Colon (tissue), 2 donors: ENCODE results near the gene PNISR.

Experiments used
- FAIRE-seq: peaks from 2 replicates; lab custom pipeline; 2012; peaks lifted over from hg19 to GRCh38; lab: Jason Lieb, UNC
- donor health status: control.
- donor health status: control.

Gene PNISR

GRCh38 chr6:99402448-99402847 is 22.7 kb downstream of the PNISR start:
- no peak for FAIRE-seq

DNA sequence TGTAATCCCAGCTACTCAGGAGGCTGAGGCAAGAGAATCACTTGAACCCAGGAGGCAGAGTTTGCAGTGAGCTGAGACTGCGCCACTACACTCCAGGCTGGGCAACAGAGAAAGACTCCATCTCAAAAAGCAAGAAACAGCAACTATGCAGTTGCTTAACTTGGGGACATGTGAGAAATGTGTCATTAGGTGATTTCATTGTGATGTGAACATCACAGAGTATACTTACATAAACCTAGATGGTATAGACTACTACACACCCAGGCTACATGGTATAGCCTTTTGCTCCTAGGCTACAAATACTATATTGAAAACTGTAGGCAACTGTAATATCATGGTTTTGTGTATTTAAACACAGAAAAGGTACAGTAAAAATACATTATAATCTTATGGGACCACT is 27.8 kb downstream of the PNISR start:
- FAIRE-seq: no peak

GRCh38 chr6:99393698-99394531 is 31.2 kb downstream of the PNISR start, which contains the start of gene COQ3:
Gene COQ3 (minus strand): TSS chr6:99394195. CDS start chr6:99394179, 16 bp downstream.
- FAIRE-seq: no peak

DNA sequence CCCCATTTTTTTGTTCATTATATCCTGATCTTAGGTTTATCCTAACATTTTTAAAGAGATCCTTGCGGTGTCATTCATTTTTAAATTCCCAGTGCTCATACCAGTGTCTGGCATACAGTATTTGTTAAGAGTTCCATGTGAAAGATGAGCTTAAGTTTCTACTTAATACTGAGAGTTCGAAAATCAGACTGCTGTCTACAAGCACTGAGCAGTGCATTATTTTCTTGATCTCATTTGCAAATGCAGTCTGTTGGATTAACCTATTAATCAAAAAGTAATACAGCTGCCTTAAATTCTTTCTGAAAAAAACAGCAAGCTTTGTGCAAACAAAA is 31.8 kb downstream of the PNISR start:
- no peak for FAIRE-seq

GRCh38 chr6:99390896-99391295 is 34.2 kb downstream of the PNISR start:
- no peak for FAIRE-seq

DNA sequence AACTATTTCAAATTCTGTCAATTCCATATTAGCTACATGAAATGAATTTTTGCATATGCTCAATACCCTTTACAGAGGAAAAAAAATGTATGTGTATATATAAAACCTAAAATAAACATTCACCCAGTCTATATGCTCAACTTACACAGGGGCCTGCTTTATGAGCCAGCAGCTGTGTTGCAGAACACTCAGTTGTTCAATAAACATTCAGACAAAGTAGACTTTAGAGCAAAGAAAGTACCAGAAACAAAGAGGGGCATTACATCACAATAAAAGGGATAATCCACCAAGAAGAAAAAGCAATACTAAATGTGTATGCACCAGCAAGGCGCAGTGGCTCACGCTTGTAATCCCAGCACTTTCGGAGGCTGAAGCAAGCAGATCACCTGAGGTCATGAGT is 40.6 kb downstream of the PNISR start:
- no peak for FAIRE-seq

- FAIRE-seq: no peak
Measured at GRCh38 chr6:99378636-99379035, 46.5 kb downstream of the PNISR start.

DNA sequence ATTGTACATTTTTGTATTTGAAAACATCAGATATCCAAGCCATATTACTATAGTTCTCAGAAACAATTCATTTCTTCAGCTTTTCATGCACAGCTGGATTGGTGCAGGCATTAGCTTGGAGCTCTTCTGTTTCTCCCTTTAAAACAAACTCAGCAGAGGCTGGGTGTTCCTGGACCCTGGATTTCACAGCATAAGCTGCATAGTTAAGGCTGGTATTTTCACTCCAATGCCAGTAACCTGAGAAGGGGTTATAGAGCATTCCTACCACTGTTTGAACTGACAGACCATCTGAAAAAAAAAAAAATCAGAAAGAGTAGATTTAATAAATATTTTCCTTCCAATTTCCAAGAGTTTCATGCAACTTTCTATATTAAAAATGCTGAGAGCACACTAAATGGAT is 55.6 kb downstream of the PNISR start:
- no peak for FAIRE-seq

DNA sequence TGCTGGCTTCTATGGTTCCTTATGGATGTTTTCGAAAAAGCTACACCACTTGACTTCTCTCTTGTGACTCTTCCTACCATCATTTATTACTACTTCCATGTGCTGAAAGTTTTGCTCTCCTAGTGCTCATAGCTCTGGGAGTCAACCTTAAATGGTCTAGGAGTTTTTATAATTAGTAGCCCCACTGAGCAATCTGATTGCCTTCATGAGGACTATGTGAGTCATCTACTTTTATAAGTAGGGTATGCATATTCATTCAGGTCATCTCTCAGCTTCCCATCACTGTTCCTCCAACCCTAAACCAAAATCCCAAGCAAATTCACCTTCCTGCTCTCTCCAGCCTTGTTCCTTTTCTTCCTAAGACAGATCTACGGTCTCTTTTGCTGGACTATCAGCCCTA is 58.3 kb downstream of the PNISR start:
- no peak for FAIRE-seq

DNA sequence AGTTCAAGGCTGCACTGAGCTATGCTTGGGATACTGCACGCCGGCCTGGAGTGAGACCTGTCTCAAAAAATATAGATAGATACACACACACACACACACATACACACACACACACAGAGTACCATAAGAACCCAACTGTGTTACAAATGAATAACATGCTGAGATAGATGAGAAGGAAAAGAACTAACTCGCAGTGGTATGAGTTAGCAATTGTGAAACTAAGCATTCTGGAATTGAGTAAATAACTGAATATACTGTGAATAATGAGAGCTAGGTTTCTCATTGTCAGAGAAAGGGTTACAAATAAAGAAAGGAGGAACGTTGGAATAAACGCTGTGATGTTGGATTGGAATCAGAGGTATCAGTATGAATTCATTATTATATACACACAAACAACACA is 61.1 kb downstream of the PNISR start:
- FAIRE-seq: no peak

- no peak for FAIRE-seq
Measured at GRCh38 chr6:99362678-99363268, 62.3 kb downstream of the PNISR start.

DNA sequence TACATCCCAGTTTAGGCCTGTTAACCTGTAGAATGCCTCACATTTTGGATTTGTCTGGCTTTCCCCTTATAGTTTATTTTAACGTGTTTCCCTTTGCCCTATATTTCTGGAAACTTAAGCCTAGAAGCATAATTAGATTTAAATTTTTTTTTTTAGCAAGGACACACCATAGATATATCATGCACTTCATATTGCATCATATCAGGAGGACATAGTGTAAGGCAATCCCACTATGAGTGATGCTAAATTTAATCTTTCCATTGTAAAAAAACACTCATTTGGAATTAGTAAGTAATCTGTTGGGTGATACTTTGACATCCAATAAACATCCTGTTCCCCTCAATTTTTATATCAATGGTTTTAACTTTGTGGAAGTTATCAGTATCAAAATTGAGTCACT is 65.3 kb downstream of the PNISR start:
- FAIRE-seq: no peak

DNA sequence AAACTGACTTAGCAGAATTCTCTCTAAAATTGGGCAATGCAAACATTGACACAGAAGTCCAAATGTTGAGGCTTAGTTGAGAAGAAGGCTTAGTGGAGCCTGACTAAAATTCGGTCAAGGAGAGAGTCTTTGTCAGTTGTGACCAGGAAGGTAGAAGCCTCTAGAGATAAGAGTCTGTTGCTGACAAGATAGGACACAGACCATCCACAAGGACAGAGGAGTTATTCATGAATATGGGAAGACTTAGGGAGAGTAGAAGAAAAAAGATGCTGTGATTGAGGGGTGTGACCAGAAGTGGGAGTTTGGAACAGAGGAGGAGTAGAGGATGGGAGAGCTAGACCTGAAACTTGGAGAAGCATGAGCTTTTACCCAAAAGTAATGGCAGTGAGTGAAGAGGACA is 68.5 kb downstream of the PNISR start:
- no peak for FAIRE-seq

DNA sequence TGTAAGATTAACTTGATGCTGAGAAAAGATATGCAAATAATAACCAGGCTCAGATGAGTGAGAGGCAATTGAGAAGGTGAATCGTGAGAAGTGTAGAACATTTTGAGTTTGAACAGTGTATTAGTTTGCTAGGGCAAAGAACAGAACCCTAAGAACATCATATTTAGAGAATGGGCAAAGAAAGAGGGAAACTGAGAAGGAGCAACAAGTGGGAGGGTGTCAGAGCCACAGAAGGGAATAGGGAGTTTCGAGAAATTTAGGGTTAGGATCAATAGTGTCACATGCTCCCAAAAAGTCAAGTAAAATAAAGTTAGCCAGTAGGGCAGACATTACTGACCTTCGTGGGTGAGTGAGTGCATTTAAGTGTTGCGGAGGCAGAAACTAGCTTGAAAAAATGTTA is 70.1 kb downstream of the PNISR start:
- no peak for FAIRE-seq

- no peak for FAIRE-seq
Measured at GRCh38 chr6:99353126-99353525, 72.0 kb downstream of the PNISR start.

- FAIRE-seq: no peak
Measured at GRCh38 chr6:99350573-99350972, 74.5 kb downstream of the PNISR start.

- FAIRE-seq: no peak
Measured at GRCh38 chr6:99349171-99350141, 75.7 kb downstream of the PNISR start, which contains the start of gene FAXC. Gene FAXC (minus strand): TSS chr6:99349674. CDS start chr6:99349372, 302 bp downstream.

GRCh38 chr6:99348288-99349170 is 76.6 kb downstream of the PNISR start:
- no peak for FAIRE-seq
